H1 (cell line): Measurements from ENCODE around the gene PLCB1.

Source experiments
- EP300 ChIP-seq, 2 experiments: IDR thresholded peaks; 1 replicate in 1 of 2; 2 replicates in 1 of 2; pipeline ENCODE4 v1.6.1; 2011 to 2012; ENCODE audit warnings: low read depth in 2 of 2, low read length in 2 of 2, mild to moderate bottlenecking in 2 of 2, borderline replicate concordance in 1 of 2, inconsistent platforms in 1 of 2, moderate library complexity in 1 of 2
- EZH2 ChIP-seq: fragments of 200-600 bp; sonication (generic); IDR thresholded peaks from 2 replicates; pipeline ENCODE4 v1.7.1; 2012; ENCODE audit warnings: low read depth, mild to moderate bottlenecking, moderate library complexity, low read length, inconsistent platforms; ENCODE audit not compliant: severe bottlenecking
- GABPA ChIP-seq: IDR thresholded peaks from 2 replicates; pipeline ENCODE4 v1.6.1; 2011; ENCODE audit warnings: mild to moderate bottlenecking, low read length, moderate library complexity, borderline replicate concordance; ENCODE audit not compliant: insufficient read depth
- POLR2A ChIP-seq, 2 experiments: IDR thresholded peaks; 1 replicate in 1 of 2; 2 replicates in 1 of 2; pipeline ENCODE4 v1.6.1; 2011; ENCODE audit warnings: low read depth in 2 of 2, low read length in 2 of 2, mild to moderate bottlenecking in 2 of 2; ENCODE audit errors: control extremely low read depth in 1 of 2
- POLR2AphosphoS5 ChIP-seq: IDR thresholded peaks from 2 replicates; pipeline ENCODE4 v1.6.1; 2011; ENCODE audit warnings: low read depth, low read length
- RXRA ChIP-seq: IDR thresholded peaks from 2 replicates; pipeline ENCODE4 v1.6.1; 2011; ENCODE audit warnings: low read depth, mild to moderate bottlenecking, low read length, moderate library complexity; ENCODE audit not compliant: insufficient read depth
- SIN3A ChIP-seq, 2 experiments: IDR thresholded peaks in 1 of 2; conservative IDR thresholded peaks in 1 of 2; 2 replicates each; pipeline ENCODE4 v1.6.1; 2011 to 2012; ENCODE audit warnings: low read length in 2 of 2, improper control_type of control experiment in 1 of 2, low read depth in 1 of 2, mild to moderate bottlenecking in 1 of 2
- SP1 ChIP-seq: IDR thresholded peaks from 2 replicates; pipeline ENCODE4 v1.6.1; 2011; ENCODE audit warnings: low read depth, low read length
- YY1 ChIP-seq: IDR thresholded peaks from 2 replicates; pipeline ENCODE4 v1.6.1; 2011; ENCODE audit warnings: low read depth, mild to moderate bottlenecking, low read length
- ZNF274 ChIP-seq: IDR thresholded peaks from 2 replicates; pipeline ENCODE4 v1.7.0; 2012; ENCODE audit warnings: low read length, borderline replicate concordance; ENCODE audit errors: extremely low read depth
- TF ChIP-seq, protein P1 (sequence below): IDR thresholded peaks from 2 replicates; pipeline ENCODE4 v1.6.1; 2011; ENCODE audit warnings: low read depth, mild to moderate bottlenecking, low read length; ENCODE audit not compliant: insufficient read depth
- TF ChIP-seq, protein P2 (sequence below), 3 experiments: IDR thresholded peaks; 1 replicate in 2 of 3; 2 replicates in 1 of 3; pipeline versions ENCODE4 v1.5.1 to v1.6.1; 2011; ENCODE audit warnings: low read length in 3 of 3, mild to moderate bottlenecking in 3 of 3, inconsistent platforms in 2 of 3, low read depth in 1 of 3, moderate library complexity in 1 of 3; ENCODE audit not compliant: insufficient read depth in 1 of 3; ENCODE audit errors: control extremely low read depth in 1 of 3

DNA sequence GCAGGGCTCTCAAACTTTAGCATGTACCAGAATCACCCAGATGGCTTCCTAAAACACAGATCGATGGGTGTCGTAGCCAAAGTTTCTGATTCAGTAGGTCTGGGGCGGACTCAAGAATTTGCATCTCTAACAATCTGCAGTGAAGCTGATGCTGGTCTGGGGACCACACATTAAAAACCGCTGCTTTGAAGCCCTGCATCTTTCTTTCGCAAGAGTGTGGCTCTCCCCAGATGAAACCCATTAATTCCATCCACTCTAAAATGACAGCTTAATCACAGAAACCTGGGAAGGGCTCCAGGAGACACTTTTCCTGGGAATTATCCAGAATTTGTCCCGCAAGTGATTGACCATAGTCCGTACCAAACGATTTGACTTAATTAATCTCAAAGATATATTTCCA, 617.0 kb downstream of the PLCB1 start:
- no peak for TF ChIP-seq POLR2AphosphoS5
- TF ChIP-seq EP300 (IDR thresholded peaks at IDR 0.05; ENCODE audit: borderline replicate concordance in 1 of 2, low read depth in 2 of 2, low read length in 2 of 2), result no peak
- TF ChIP-seq RXRA, result no peak
- TF ChIP-seq, protein P1, sequence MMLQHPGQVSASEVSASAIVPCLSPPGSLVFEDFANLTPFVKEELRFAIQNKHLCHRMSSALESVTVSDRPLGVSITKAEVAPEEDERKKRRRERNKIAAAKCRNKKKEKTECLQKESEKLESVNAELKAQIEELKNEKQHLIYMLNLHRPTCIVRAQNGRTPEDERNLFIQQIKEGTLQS, result no peak
- TF ChIP-seq GABPA, result no peak
- TF ChIP-seq YY1, result no peak
- TF ChIP-seq, protein P2, sequence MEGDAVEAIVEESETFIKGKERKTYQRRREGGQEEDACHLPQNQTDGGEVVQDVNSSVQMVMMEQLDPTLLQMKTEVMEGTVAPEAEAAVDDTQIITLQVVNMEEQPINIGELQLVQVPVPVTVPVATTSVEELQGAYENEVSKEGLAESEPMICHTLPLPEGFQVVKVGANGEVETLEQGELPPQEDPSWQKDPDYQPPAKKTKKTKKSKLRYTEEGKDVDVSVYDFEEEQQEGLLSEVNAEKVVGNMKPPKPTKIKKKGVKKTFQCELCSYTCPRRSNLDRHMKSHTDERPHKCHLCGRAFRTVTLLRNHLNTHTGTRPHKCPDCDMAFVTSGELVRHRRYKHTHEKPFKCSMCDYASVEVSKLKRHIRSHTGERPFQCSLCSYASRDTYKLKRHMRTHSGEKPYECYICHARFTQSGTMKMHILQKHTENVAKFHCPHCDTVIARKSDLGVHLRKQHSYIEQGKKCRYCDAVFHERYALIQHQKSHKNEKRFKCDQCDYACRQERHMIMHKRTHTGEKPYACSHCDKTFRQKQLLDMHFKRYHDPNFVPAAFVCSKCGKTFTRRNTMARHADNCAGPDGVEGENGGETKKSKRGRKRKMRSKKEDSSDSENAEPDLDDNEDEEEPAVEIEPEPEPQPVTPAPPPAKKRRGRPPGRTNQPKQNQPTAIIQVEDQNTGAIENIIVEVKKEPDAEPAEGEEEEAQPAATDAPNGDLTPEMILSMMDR (IDR thresholded peaks at IDR 0.05; ENCODE audit: control extremely low read depth in 1 of 3, insufficient read depth in 1 of 3, low read depth in 1 of 3, low read length in 3 of 3), result no peak
- no peak for TF ChIP-seq ZNF274
- no peak for TF ChIP-seq POLR2A (IDR thresholded peaks at IDR 0.05; ENCODE audit: control extremely low read depth in 1 of 2, low read depth in 2 of 2, low read length in 2 of 2)
- no peak for TF ChIP-seq EZH2
- TF ChIP-seq SIN3A (conservative IDR thresholded peaks at IDR 0.05 in 1 of 2, IDR thresholded peaks at IDR 0.05 in 1 of 2; ENCODE audit: low read depth in 1 of 2, low read length in 2 of 2), result no peak
- no peak for TF ChIP-seq SP1
